ENCODE data around the gene CLMN.

CLMN gene

DNA sequence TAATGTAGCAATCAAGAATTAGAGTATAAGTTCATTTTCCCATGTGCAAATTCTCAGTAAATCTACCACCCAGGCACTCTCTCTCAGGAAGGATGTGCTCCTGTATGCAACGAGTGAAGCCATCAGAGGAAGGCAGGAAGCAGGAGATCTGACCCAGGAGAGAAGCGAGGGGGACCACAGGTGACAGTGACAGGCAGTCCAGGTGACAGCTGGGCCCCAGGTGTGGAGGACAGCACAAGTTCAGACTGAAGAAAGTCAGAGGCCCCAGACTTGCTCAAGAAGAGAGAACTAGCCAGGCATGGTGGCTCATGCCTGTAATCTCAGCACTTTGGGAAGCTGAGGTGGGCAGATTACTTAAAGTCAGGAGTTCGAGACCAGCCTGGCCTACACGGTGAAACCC, 13.8 kb downstream of the CLMN start:
- Histone ChIP-seq H3K4me1 (ENCODE audit: insufficient read depth, low read length, severe bottlenecking) (peaks cover 4% of the 10 kb centered on the region), H3K4me2 (ENCODE audit: low read length) (no peak overlapping the region), H3K27ac (ENCODE audit: low read depth, low read length, poor library complexity, severe bottlenecking) (no peak overlapping the region), H3K79me2 (ENCODE audit: insufficient read depth, low read length) (no peaks in the 10 kb centered on the region), H3K4me3 (ENCODE audit: low read depth, low read length, poor library complexity, severe bottlenecking) (no peak overlapping the region), H3K36me3 (ENCODE audit: insufficient read depth, low read length) (no peaks in the 10 kb centered on the region), H3K9me3 (ENCODE audit: low read length) (no peaks in the 10 kb centered on the region), H2AFZ (ENCODE audit: low read length) (no peak overlapping the region), H3K9ac (ENCODE audit: low read length) (no peak overlapping the region), H3K9me2 (ENCODE audit: low read depth, low read length) (no peaks in the 10 kb centered on the region), H4K20me1 (ENCODE audit: insufficient read depth, low read length) (no peaks in the 10 kb centered on the region), H3K27me3 (ENCODE audit: insufficient read depth, low read length) (peaks cover 4% of the 10 kb centered on the region; the same call in 1 of the 2 replicates), H3F3A (ENCODE audit: insufficient read depth, low read length) (no peaks in the 10 kb centered on the region)
- TF ChIP-seq EZH2 (IDR thresholded peaks at IDR 0.05; ENCODE audit: borderline replicate concordance, low read length), result no peak
- TF ChIP-seq, protein P1, sequence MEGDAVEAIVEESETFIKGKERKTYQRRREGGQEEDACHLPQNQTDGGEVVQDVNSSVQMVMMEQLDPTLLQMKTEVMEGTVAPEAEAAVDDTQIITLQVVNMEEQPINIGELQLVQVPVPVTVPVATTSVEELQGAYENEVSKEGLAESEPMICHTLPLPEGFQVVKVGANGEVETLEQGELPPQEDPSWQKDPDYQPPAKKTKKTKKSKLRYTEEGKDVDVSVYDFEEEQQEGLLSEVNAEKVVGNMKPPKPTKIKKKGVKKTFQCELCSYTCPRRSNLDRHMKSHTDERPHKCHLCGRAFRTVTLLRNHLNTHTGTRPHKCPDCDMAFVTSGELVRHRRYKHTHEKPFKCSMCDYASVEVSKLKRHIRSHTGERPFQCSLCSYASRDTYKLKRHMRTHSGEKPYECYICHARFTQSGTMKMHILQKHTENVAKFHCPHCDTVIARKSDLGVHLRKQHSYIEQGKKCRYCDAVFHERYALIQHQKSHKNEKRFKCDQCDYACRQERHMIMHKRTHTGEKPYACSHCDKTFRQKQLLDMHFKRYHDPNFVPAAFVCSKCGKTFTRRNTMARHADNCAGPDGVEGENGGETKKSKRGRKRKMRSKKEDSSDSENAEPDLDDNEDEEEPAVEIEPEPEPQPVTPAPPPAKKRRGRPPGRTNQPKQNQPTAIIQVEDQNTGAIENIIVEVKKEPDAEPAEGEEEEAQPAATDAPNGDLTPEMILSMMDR (IDR thresholded peaks at IDR 0.05; ENCODE audit: low read length), result no peak

DNA sequence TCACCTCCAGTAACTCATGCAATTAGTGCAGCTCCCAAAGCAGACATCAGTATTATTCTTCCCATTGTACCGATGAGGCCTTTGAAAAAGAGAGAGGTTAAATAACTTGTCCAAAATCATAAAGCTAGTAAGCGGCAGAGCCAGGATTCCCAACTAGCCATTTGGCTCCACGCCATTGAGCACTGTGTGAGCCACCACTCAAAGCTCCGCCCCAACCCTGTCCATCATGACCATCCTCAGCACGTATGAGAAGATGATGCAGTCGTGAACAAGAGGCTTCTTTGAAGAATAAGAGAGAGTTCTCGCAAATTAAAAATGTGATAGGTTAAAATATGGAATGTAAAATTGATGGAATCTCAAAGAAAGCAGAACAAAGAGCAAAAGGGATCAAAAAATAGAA, 14.6 kb downstream of the CLMN start:
- H3K4me1 ChIP-seq (ENCODE audit: insufficient read depth, low read length, severe bottlenecking), result peaks cover 6% of the 10 kb centered on the region
- H3K36me3 ChIP-seq (ENCODE audit: insufficient read depth, low read length), result no peaks in the 10 kb centered on the region
- no peaks in the 10 kb centered on the region for H3K9me2 ChIP-seq (ENCODE audit: low read depth, low read length)
- TF ChIP-seq, protein P1 (IDR thresholded peaks at IDR 0.05; ENCODE audit: low read length), result no peak
- TF ChIP-seq EZH2 (IDR thresholded peaks at IDR 0.05; ENCODE audit: borderline replicate concordance, low read length), result no peak
- H3K9ac ChIP-seq (ENCODE audit: low read length), result no peak overlapping the region
- H3K27ac ChIP-seq (ENCODE audit: low read depth, low read length, poor library complexity, severe bottlenecking), result no peak overlapping the region
- H4K20me1 ChIP-seq (ENCODE audit: insufficient read depth, low read length), result no peaks in the 10 kb centered on the region
- H3K4me3 ChIP-seq (ENCODE audit: low read depth, low read length, poor library complexity, severe bottlenecking), result no peak overlapping the region
- H3F3A ChIP-seq (ENCODE audit: insufficient read depth, low read length), result no peaks in the 10 kb centered on the region
- H3K4me2 ChIP-seq (ENCODE audit: low read length), result no peak overlapping the region
- H3K27me3 ChIP-seq (ENCODE audit: insufficient read depth, low read length), result peaks cover under 1% of the 10 kb centered on the region; the same call in 1 of the 2 replicates
- H3K79me2 ChIP-seq (ENCODE audit: insufficient read depth, low read length), result no peaks in the 10 kb centered on the region
- H3K9me3 ChIP-seq (ENCODE audit: low read length), result no peaks in the 10 kb centered on the region
- H2AFZ ChIP-seq (ENCODE audit: low read length), result no peak overlapping the region

DNA sequence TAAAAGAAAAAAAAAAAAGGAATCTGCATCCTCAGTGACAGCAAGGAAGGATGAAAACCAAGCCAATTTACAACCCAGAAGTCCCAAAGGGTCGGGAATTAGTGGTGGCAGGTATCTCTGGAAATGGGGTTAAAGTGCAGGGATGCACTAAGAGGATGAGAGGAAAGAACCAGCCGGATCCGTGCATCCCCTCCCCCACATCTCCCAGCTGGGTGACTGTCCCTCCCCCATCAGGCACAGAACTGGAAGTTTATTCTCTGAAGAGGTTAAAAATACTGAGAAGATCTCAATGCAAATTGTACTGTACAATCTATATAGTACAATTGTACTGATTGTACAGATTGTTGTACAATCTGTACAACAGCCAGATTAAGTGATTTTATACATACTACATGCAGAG, 15.4 kb downstream of the CLMN start:
- no peak for TF ChIP-seq EZH2 (IDR thresholded peaks at IDR 0.05; ENCODE audit: borderline replicate concordance, low read length)
- TF ChIP-seq, protein P1 (IDR thresholded peaks at IDR 0.05; ENCODE audit: low read length), result no peak
- H4K20me1 ChIP-seq (ENCODE audit: insufficient read depth, low read length), result no peaks in the 10 kb centered on the region
- H3K27ac ChIP-seq (ENCODE audit: low read depth, low read length, poor library complexity, severe bottlenecking), result no peak overlapping the region
- no peak overlapping the region for H3K9ac ChIP-seq (ENCODE audit: low read length)
- no peaks in the 10 kb centered on the region for H3K36me3 ChIP-seq (ENCODE audit: insufficient read depth, low read length)
- H3K4me3 ChIP-seq (ENCODE audit: low read depth, low read length, poor library complexity, severe bottlenecking), result no peak overlapping the region
- no peaks in the 10 kb centered on the region for H3K79me2 ChIP-seq (ENCODE audit: insufficient read depth, low read length)
- no peak overlapping the region for H3K4me2 ChIP-seq (ENCODE audit: low read length)
- no peaks in the 10 kb centered on the region; the same call in 1 of the 2 replicates for H3K27me3 ChIP-seq (ENCODE audit: insufficient read depth, low read length)
- H3F3A ChIP-seq (ENCODE audit: insufficient read depth, low read length), result no peaks in the 10 kb centered on the region
- H3K4me1 ChIP-seq (ENCODE audit: insufficient read depth, low read length, severe bottlenecking), result peaks cover 7% of the 10 kb centered on the region
- no peak overlapping the region for H2AFZ ChIP-seq (ENCODE audit: low read length)
- no peaks in the 10 kb centered on the region for H3K9me3 ChIP-seq (ENCODE audit: low read length)
- no peaks in the 10 kb centered on the region for H3K9me2 ChIP-seq (ENCODE audit: low read depth, low read length)
